GM21367 (cell line): ENCODE measurements around the gene THRA.

Source experiments
- ATAC-seq: cut with Tn5 transposase; IDR thresholded peaks from one replicate; pipeline ENCODE4 v1.9.1; 2021; ENCODE audit not compliant: unreplicated experiment

Gene THRA

GRCh38 chr17:40026816-40027613, 35.8 kb upstream of the THRA start:
- no peak for ATAC-seq

- no peak for ATAC-seq
These were observed 35.2 kb upstream of the THRA start for GRCh38 chr17:40027614-40028012.

GRCh38 chr17:40028595-40028994, 34.2 kb upstream of the THRA start:
- ATAC-seq = no peak

- no peak for ATAC-seq
These were observed 31.1 kb upstream of the THRA start for GRCh38 chr17:40031706-40032105.

- ATAC-seq = no peak
These were observed 30.1 kb upstream of the THRA start for GRCh38 chr17:40032322-40033320.

GRCh38 chr17:40033339-40033738, 29.4 kb upstream of the THRA start:
- ATAC-seq = no peak

- ATAC-seq = no peak
These were observed 28.2 kb upstream of the THRA start for GRCh38 chr17:40034426-40035161.

GRCh38 chr17:40035162-40035559, 27.6 kb upstream of the THRA start:
- no peak for ATAC-seq

- ATAC-seq = no peak
These were observed 23.8 kb upstream of the THRA start for GRCh38 chr17:40038882-40039513.

GRCh38 chr17:40041196-40041595, 21.6 kb upstream of the THRA start:
- ATAC-seq = no peak

- ATAC-seq = no peak
These were observed 6.3 kb upstream of the THRA start for GRCh38 chr17:40056379-40057015.

- no peak for ATAC-seq
These were observed 4.5 kb upstream of the THRA start for GRCh38 chr17:40058186-40058784.

GRCh38 chr17:40058865-40059264, 3.9 kb upstream of the THRA start:
- ATAC-seq = no peak

GRCh38 chr17:40059729-40060475, 2.9 kb upstream of the THRA start:
- no peak for ATAC-seq

- ATAC-seq = no peak
These were observed 1.7 kb upstream of the THRA start for GRCh38 chr17:40060887-40061608.

GRCh38 chr17:40061609-40062038, 1.1 kb upstream of the THRA start:
- ATAC-seq = no peak

- peak; percentile 26 for ATAC-seq
These were observed 514 bp downstream of the THRA start for GRCh38 chr17:40063187-40063771.

GRCh38 chr17:40063901-40064531, 1.3 kb downstream of the THRA start:
- no peak for ATAC-seq
